ENCODE measurements around the gene ATP9A.

GRCh38 chr20:51604851-51605250 lies 163.3 kb downstream of the ATP9A start:
- no peak for TF ChIP-seq MAFK (IDR thresholded peaks at IDR 0.05; ENCODE audit: low read depth, low read length)
- TF ChIP-seq, protein P1, sequence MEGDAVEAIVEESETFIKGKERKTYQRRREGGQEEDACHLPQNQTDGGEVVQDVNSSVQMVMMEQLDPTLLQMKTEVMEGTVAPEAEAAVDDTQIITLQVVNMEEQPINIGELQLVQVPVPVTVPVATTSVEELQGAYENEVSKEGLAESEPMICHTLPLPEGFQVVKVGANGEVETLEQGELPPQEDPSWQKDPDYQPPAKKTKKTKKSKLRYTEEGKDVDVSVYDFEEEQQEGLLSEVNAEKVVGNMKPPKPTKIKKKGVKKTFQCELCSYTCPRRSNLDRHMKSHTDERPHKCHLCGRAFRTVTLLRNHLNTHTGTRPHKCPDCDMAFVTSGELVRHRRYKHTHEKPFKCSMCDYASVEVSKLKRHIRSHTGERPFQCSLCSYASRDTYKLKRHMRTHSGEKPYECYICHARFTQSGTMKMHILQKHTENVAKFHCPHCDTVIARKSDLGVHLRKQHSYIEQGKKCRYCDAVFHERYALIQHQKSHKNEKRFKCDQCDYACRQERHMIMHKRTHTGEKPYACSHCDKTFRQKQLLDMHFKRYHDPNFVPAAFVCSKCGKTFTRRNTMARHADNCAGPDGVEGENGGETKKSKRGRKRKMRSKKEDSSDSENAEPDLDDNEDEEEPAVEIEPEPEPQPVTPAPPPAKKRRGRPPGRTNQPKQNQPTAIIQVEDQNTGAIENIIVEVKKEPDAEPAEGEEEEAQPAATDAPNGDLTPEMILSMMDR (conservative IDR thresholded peaks at IDR 0.05; ENCODE audit: low read depth, low read length): no peak
